Raji (cell line): Measurements from ENCODE around the gene TMEM30A.

ENCODE experiments used
- POLR2A ChIP-seq: IDR thresholded peaks from 2 replicates; pipeline ENCODE4 v1.6.1; 2011; ENCODE audit warnings: low read depth, low read length, control low read depth; ENCODE audit not compliant: insufficient read depth

TMEM30A gene

DNA sequence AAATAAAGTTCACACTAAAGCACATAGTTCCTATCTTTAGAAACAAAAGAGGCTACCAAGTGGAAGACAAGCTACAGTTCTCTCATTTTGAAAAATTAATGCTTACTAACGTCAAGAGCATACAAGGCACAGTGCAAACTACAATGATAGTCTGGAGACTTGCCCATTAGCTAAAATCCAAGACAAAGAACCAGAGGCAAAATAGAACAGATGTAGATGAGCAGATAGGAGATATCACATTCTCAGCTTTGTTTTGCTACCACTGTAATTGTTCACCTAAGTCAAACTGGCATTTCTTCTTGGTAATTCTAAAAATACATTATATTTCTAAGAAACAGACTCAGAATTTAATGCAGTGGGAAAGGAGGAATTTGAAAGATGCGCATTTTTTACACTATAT lies 5.2 kb downstream of the TMEM30A start:
- TF ChIP-seq POLR2A = no peak

DNA sequence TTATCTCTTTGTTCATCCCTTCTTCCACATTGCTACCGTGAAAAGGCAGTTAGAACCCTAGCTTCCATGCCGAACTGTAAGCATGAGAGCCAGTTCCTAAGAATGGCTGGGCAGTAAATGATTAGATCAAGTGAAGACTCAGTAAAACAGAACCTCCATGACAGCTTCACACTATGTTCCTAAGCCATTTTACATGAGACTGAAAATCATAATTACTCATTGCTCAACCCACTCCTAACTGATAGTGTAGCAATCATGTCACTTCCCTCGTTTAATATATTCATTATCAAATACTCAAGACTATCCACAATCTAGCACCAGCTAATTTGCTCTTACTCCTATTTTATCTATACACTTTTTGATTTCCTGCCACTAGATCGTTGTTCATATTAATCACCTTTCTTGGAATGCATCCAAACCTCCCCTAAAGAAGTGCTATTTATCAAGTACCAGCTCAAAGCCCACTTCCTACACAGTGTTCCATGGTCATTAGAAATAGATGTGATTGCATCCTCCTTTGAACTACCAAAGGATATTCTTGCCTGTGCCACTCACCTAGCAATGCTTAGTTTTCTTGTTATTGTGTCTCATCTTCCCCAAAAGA lies 6.0 kb downstream of the TMEM30A start:
- TF ChIP-seq POLR2A = no peak

DNA sequence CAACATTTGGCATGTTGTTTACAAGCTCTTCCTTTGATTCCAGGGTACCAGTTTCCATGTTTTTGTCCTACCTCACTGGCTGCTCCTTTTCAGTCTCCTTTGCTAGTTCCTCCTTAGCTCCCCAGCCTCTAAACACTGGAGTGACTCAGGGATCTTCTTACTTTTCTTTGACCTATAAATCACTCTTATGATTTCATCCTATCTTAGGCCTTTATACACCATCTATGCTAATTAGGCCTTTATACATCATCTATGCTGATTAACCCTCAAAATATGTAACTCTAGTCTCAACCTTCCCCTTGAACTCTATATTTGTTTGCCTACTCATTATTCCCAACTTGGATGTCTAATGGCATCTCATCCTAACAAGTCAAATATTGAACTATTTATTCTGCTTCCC lies 9.5 kb downstream of the TMEM30A start:
- no peak for TF ChIP-seq POLR2A

DNA sequence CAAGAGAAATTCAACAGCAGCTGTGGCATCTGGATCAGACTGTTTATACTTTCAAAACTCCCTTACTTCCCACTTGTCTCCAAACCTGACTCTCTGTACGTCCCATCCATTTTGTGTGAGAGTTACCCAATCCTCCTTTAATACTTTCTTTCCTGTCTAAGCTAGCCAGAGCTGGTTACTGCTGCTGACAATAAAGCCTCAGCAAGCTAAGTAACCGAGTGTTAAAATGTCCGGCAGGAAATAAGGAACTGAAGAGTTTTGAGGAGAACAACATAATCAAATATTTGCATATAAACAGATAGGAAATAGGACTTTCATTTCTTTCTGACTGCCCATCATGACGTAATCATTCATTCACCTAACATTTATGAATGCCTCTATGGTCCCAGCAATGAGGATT lies 11.6 kb downstream of the TMEM30A start:
- no peak for TF ChIP-seq POLR2A

DNA sequence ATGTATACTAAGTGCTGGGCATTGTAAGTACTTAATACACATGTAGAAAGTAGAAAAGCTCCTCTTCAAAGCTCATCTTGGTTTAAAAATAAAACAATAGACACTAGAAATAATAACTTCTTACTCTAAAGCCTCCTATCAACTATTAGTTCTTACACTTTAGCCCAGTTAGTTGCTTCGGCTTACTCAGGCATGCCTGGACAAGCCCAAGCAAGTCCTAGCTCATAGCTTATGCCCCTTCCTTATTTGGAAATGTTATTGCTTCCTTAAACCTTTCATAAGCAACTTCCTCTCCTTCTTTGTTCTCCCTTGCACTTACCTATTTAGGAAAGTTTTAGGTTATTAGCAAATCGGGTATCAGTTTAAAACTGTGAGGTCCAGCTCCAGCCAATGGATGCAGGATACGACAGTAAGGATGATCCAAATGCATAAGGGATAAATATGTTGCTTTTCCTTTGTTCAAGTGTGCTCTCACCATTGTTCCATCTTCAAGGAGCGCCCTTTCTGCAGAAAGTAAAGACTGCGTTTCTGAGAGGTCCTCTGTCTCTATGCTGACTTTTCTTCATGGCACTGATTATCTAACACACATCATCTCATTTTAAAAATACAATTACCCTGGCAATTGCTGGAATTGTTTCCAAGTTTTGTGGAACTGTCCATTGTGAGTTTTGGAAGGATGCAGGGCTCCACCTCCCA lies 12.3 kb downstream of the TMEM30A start:
- no peak for TF ChIP-seq POLR2A

DNA sequence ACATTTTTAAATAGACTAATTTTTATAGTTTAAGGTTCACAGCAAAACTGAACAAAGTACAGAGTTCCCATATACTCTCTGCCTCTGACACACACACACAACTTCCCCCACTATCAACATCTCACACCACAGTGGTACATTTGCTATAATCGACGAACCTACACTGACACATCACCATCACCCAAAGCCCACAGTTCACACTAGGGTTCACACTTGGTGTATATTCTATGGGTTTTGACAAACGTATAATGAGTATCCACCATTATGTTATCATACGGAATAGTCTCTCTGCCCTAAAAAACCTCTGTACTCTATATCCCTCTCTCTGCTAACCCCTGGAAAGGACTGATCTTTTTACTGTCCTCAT lies 15.6 kb downstream of the TMEM30A start:
- TF ChIP-seq POLR2A = no peak

DNA sequence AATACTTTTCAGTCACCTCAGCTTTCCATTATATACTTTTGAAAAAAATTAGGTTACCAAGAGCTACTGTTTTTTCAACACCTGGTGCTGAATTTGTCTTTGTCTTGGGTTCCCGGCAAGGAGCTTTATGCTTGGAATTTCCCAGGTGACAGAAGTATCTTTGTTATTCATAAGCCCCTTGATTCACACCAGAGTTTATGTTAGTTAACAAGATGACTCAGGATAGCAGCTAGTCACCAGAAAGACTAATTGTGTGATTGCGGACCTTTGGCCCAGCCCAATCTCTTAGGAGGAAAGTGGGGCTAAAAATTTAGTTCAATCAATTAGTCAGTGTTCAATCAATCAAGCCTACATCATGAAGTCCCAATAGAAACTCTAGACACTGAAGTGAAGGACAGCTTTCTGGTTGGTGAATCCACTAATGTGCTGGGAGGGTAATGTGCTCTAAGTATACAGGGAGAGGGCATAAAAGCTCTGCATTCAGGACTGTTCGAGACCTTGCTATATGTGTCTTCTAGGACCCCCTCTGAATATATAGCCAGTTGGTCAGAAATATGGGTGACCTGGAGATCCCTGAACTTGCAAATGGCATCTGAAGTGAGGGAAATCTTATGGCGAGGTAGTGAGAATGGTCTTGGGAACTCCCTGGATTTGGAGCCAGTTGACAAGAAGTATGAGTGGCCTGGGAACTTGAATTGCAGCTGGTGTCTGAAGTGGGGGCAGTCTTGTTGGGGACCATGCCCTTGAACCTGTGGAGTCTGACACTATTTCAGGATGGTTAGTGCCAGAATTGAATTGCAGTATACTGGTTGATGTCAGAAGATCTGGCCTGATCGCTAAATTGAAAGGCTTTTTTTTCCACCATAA lies 16.2 kb downstream of the TMEM30A start:
- no peak for TF ChIP-seq POLR2A

DNA sequence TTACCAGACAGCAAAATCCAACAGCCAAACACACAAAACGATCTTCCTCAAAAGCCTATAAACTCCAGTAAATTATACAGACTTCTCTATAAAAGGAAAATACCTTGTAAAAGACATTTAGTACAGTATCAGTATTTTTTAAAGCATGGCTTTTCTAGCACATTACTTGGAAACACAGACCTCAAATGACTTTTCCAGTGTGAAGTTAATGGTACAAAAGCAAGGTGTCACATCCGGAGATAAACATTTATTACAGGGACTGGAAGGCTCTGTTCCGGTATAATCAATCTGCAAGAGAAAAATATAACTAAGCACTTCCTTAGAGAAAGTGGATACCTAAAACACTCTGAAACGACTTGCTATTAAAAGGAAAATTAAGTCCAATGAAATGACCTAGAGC lies 17.1 kb downstream of the TMEM30A start:
- TF ChIP-seq POLR2A = no peak

DNA sequence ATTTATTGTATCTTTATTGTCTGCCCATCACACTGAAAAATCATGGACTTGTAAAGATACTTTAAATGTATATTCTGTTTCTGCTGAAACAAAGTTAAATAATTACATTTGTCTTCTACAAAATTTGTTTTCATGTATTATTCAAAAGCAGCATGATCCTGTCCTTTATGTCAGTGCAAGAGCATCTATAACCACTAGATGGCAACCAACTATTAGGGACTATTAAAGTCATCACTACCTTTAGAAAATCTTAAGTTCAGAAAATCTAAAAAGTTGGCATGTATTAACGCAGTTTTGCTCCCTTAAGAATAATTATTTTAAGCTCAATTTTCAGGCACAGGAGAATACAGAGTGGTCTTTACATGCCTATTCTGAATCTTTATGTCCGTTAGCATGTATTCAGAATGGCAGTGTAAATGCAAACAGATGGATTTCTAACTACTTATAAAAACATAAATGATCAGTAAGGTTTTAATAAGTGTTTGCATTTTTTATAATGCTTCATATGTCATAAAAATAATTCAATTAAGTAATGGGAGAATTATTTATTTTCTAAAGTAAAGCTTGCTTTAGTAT lies 17.8 kb downstream of the TMEM30A start:
- TF ChIP-seq POLR2A = no peak

DNA sequence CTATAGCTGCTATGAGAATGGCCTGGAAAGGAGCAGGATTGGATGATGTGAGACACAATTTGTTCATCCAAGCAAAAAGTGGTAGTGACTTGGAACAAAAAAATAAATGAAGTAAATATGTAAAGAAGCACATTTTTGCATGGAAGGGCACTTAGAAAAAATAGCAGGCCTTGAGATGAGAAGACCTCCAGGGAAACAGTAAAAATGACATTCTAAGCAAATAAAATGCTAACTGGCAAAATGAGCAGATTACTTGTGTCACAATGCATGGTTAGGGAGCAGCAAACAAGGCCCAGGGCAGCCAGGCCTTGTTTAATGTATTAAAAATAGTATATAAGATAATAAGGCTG lies 21.2 kb downstream of the TMEM30A start:
- no peak for TF ChIP-seq POLR2A

DNA sequence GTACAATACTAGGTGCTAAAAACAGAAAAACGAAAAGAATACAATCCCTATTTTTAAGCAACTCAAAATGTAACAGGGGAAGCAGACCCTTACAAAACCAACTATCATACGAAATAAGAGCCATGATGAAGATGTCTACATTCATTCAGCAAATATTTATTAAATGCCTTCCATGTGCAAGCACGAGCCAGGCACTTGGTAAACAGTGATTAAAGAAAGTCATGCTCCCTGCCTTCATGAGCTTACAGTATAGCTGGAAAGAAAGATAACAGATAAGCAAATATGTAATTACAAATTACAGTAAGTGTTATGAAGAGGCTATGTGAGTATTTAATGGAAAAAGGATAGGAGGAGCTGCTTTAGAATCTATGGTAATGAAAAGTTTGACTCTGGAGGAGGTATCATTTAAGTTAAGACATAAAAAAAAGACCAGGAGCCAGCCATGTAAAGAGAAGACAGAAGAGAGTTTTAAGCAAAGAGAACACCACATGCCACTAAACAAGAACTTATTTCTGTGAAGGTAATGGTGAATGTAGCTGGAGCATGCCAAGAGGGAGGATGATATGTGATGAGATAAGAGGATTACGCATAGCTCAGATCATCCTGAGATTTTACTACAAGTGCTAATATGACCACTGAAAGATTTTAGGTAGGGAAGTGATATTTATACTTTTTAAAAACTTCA lies 21.7 kb downstream of the TMEM30A start:
- TF ChIP-seq POLR2A = no peak

DNA sequence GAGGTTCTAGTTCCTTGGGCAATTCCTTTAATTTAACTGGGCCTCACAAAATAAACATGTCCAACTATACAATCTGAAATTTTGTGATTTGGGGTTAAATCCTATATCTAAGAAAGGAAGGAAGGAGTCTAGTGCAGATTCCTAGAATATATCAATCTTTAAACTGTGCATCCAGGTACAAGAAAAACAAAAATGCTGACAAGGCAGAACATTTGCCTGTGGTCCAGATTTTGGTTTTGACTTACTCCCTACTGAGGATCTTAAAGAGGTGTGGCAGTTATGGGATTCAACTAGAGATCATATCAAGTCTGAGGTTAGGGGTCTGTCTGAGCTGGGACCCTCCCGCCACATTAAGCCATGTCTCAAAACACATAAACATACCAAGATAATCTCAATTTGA lies 23.3 kb downstream of the TMEM30A start:
- TF ChIP-seq POLR2A = no peak

DNA sequence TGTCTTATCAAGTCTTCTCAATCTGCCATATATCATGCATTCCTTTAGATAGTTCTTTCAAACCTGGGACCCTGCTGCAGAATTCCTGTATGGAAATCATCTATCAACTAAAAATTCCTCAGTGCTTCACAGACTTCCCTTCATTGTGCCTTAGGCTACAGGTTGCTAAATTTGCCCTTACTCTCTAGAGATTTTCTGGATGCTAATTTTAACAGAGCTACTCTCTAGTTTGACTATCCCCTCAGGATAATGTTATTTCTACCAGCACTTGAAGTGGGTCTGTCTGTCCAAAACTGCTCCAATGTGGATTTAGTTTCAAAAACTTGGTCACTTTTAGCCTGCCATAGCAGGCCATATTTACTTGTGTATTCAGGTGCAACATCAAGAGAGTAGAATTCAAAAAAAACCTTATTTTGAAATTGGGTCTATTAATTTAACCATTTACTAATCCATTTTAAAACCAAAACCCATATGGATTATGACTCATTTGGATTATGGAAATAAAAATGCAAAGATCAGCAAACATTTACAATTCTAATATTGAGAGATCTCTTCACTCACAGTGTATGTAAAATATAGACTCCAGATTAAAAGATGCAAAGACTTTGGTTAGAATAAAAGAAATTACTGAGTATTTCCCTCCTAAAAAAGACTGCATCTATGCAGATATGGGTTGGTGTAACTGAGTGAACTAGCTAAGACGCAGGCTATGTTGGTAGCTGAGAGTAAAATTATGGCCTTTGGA lies 27.1 kb downstream of the TMEM30A start:
- TF ChIP-seq POLR2A = no peak

DNA sequence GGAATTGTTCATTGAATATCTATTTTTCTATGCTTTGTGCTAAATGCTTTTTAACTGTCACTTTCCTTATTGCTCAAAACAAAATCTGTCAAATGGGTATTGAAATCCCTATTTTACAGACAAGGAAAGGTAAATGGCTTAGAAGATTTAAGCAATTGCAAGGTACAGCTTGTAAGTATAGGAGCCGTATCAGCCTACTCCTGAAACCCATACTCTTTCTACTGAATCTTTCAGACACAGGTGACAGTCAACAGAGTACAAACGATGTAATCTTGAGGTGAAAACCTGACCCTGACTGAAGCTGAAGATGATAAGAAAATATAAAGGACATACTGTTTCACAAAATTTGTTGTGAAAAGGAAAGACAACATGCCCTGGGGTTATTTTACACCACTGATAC lies 34.0 kb downstream of the TMEM30A start:
- no peak for TF ChIP-seq POLR2A

DNA sequence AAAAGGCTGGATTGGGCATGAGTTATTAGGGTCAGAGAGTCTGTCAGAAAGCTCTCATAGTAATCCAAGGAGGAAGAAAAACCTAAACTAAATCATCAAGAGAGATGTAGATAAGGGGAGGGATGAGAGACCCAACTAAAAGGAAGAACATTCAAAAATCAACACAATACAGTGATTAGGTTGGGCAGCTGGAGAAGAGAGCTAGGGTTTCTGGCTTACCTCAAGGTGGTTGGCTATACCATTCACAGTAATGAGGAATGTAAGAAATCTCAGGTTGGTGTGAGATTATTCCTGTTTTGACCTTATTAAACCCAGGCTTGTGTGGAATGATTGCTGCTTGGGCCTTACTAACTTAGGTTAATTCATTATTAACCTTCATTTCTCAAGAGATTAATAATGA lies 34.8 kb downstream of the TMEM30A start:
- no peak for TF ChIP-seq POLR2A
